Erythroblast (primary cell): ENCODE results near the gene ZNF687.

ENCODE experiments used
- GATA1 ChIP-seq: IDR thresholded peaks from 2 replicates; pipeline ENCODE4 v1.6.1; 2011; ENCODE audit warnings: low read depth, mild to moderate bottlenecking, control low read depth, low read length, moderate library complexity
- POLR2A ChIP-seq: IDR thresholded peaks from 2 replicates; pipeline ENCODE4 v1.6.1; 2011; ENCODE audit warnings: mild to moderate bottlenecking, low read length

GRCh38 chr1:151293093-151293492, 11.0 kb downstream of the ZNF687 start:
- TF ChIP-seq POLR2A (peak; percentile 33), GATA1 (no peak)
